K562 (cell line): ENCODE results near the gene CEND1.

Experiments
- ESRRA ChIP-seq: fragments of 450-650 bp; IDR thresholded peaks from 2 replicates; pipeline ENCODE4 v1.6.1; 2014; ENCODE audit warnings: low read depth, mild to moderate bottlenecking, moderate library complexity, borderline replicate concordance
- NR1H2 ChIP-seq: sonication (generic); formaldehyde crosslinking; IDR thresholded peaks from 2 replicates; pipeline ENCODE4 v1.4.0; 2020; ENCODE audit warnings: mild to moderate bottlenecking, missing genetic modification reagents
- PCBP1 ChIP-seq: fragments of 200-400 bp; formaldehyde crosslinking; IDR thresholded peaks from 2 replicates; pipeline ENCODE4 v1.6.1; 2018; ENCODE audit warnings: mild to moderate bottlenecking, low read depth, low read length; ENCODE audit not compliant: poor library complexity, severe bottlenecking
- ZNF12 ChIP-seq: sonication (generic); formaldehyde crosslinking; IDR thresholded peaks from 2 replicates; pipeline ENCODE4 v1.4.0; 2020; ENCODE audit warnings: mild to moderate bottlenecking, missing genetic modification reagents
- TF ChIP-seq, protein P1 (sequence below), 2 experiments: fragments of 450-650 bp in 1 of 2; sonication (generic) in 1 of 2; formaldehyde crosslinking in 1 of 2; IDR thresholded peaks in 1 of 2; conservative IDR thresholded peaks in 1 of 2; 2 replicates each; pipeline versions ENCODE4 v1.6.1 to v1.8.1; 2016 to 2023; ENCODE audit warnings: mild to moderate bottlenecking in 2 of 2, moderate library complexity in 2 of 2, inconsistent platforms in 1 of 2, missing genetic modification reagents in 1 of 2
- TF ChIP-seq, protein P2 (sequence below), 3 experiments: IDR thresholded peaks in 2 of 3; conservative IDR thresholded peaks in 1 of 3; 2 replicates each; pipeline ENCODE4 v1.5.1; 2011 to 2012; ENCODE audit warnings: low read length in 3 of 3, mild to moderate bottlenecking in 3 of 3, control low read depth in 2 of 3, improper control_type of control experiment in 1 of 3, inconsistent platforms in 1 of 3, low read depth in 1 of 3, mixed read lengths in 1 of 3, moderate library complexity in 1 of 3; ENCODE audit not compliant: insufficient read depth in 2 of 3
- TF ChIP-seq, protein P3 (sequence below), 2 experiments: IDR thresholded peaks; 2 replicates each; pipeline ENCODE4 v1.6.1; 2012; ENCODE audit warnings: improper control_type of control experiment in 2 of 2, low read depth in 2 of 2, low read length in 2 of 2, borderline replicate concordance in 1 of 2

DNA sequence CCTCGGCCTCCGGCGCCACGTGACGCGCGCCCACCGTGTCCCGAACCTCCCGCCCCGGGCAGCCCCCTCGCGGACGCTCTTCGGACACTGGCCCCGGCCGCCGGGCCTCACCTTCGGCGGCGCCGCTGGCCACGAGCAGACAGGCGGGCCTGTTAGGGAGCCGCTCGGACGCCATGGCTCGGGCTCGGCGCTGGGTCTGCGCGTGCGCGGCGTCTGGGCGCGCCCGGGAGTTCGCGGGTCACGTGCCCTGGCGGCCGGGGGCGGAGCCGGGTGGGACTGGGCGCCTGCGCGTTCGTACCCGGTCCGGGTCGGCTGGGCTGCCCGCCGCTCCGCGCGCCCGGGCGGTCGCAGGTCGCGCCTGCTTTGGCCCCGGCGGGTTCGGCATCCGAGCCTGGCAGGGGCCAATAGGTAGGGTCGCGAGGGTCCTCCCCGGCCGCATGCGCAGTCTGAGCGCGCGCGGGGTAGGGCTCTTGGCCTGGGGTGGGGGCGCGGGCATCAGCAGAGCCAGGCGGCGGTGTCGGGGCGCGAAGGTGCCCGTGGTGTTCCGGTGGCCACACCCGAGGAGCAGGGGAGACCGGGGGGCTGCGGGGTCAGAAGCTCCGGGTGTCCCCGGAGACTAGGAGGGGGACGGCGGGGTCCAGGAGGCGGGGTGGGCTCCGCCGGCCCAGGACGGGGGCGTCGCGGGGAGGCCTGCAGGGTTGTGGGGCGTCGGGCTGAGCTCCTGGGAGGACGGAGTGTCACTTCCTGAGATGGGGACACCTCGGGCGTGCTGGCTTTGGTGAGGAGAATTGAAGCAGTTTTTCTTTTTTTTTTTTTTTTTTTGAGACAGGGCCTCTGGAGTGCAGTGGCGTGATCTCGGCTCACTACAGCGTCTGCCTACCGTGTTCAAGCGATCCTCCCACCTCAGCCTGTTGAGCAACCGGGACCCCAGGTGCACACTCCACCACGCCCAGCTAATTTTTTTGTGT is 12.3 kb downstream of the CEND1 start, which contains the start of gene GATD1:
- TF ChIP-seq, protein P1, sequence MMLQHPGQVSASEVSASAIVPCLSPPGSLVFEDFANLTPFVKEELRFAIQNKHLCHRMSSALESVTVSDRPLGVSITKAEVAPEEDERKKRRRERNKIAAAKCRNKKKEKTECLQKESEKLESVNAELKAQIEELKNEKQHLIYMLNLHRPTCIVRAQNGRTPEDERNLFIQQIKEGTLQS (IDR thresholded peaks at IDR 0.05): no peak
- TF ChIP-seq, protein P1 (CRISPR knock-in tag; conservative IDR thresholded peaks at IDR 0.05): no peak
- TF ChIP-seq, protein P2, sequence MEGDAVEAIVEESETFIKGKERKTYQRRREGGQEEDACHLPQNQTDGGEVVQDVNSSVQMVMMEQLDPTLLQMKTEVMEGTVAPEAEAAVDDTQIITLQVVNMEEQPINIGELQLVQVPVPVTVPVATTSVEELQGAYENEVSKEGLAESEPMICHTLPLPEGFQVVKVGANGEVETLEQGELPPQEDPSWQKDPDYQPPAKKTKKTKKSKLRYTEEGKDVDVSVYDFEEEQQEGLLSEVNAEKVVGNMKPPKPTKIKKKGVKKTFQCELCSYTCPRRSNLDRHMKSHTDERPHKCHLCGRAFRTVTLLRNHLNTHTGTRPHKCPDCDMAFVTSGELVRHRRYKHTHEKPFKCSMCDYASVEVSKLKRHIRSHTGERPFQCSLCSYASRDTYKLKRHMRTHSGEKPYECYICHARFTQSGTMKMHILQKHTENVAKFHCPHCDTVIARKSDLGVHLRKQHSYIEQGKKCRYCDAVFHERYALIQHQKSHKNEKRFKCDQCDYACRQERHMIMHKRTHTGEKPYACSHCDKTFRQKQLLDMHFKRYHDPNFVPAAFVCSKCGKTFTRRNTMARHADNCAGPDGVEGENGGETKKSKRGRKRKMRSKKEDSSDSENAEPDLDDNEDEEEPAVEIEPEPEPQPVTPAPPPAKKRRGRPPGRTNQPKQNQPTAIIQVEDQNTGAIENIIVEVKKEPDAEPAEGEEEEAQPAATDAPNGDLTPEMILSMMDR (IDR thresholded peaks at IDR 0.05 in 2 of 3, conservative IDR thresholded peaks at IDR 0.05 in 1 of 3; ENCODE audit: insufficient read depth in 2 of 3, low read depth in 1 of 3, low read length in 3 of 3): no peak
- TF ChIP-seq ZNF12 (CRISPR knock-in tag) (no peak), PCBP1 (peak; percentile 26), NR1H2 (0 out of 2 replicates have a peak, but pooled peaks have one; percentile 1), ESRRA (peak; percentile 41; the same call in 1 of the 2 replicates)
- TF ChIP-seq, protein P3, sequence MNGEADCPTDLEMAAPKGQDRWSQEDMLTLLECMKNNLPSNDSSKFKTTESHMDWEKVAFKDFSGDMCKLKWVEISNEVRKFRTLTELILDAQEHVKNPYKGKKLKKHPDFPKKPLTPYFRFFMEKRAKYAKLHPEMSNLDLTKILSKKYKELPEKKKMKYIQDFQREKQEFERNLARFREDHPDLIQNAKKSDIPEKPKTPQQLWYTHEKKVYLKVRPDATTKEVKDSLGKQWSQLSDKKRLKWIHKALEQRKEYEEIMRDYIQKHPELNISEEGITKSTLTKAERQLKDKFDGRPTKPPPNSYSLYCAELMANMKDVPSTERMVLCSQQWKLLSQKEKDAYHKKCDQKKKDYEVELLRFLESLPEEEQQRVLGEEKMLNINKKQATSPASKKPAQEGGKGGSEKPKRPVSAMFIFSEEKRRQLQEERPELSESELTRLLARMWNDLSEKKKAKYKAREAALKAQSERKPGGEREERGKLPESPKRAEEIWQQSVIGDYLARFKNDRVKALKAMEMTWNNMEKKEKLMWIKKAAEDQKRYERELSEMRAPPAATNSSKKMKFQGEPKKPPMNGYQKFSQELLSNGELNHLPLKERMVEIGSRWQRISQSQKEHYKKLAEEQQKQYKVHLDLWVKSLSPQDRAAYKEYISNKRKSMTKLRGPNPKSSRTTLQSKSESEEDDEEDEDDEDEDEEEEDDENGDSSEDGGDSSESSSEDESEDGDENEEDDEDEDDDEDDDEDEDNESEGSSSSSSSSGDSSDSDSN (IDR thresholded peaks at IDR 0.05; ENCODE audit: borderline replicate concordance in 1 of 2, low read depth in 2 of 2, low read length in 2 of 2): no peak
